ENCODE measurements around the gene UFSP2.

Gene UFSP2

GRCh38 chr4:185464183-185464582, 38.4 kb upstream of the UFSP2 start:
- DNase-seq (ENCODE audit: low spot score) = no peak
- TF ChIP-seq, protein P1, sequence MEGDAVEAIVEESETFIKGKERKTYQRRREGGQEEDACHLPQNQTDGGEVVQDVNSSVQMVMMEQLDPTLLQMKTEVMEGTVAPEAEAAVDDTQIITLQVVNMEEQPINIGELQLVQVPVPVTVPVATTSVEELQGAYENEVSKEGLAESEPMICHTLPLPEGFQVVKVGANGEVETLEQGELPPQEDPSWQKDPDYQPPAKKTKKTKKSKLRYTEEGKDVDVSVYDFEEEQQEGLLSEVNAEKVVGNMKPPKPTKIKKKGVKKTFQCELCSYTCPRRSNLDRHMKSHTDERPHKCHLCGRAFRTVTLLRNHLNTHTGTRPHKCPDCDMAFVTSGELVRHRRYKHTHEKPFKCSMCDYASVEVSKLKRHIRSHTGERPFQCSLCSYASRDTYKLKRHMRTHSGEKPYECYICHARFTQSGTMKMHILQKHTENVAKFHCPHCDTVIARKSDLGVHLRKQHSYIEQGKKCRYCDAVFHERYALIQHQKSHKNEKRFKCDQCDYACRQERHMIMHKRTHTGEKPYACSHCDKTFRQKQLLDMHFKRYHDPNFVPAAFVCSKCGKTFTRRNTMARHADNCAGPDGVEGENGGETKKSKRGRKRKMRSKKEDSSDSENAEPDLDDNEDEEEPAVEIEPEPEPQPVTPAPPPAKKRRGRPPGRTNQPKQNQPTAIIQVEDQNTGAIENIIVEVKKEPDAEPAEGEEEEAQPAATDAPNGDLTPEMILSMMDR (IDR thresholded peaks at IDR 0.05; ENCODE audit: borderline replicate concordance, control extremely low read depth, extremely low read depth, insufficient read depth, missing control alignments) = no peak
- in situ Hi-C loops (cut with MboI; ENCODE audit: low sequenced_read_pairs, unreplicated experiment) = no loop called here

DNA sequence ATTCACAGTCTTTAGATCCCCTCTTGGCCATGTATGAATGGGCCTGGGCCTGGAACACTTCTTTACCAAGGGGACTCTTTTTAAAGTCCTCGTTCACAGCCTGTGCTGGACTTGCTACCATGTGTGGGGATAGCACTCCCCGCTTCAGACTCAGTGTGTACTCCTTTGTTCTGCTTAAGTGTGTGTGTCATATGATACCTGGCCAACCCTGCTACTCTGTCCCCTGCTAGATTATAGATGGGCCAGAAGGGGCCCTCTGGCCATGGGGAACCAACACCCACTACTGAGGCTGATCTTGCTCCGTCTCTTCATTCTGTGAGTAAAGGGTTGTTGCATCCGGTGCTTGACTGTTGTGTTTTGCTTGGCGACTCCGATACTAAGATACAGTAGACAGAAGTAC, 37.8 kb upstream of the UFSP2 start:
- TF ChIP-seq, protein P1 (IDR thresholded peaks at IDR 0.05; ENCODE audit: borderline replicate concordance, control extremely low read depth, extremely low read depth, insufficient read depth, missing control alignments) = no peak
- no peak for DNase-seq (ENCODE audit: low spot score)
- in situ Hi-C loops (cut with MboI; ENCODE audit: low sequenced_read_pairs, unreplicated experiment) = no loop called here

- TF ChIP-seq, protein P1 (IDR thresholded peaks at IDR 0.05; ENCODE audit: borderline replicate concordance, control extremely low read depth, extremely low read depth, insufficient read depth, missing control alignments) = no peak
- no peak for DNase-seq (ENCODE audit: low spot score)
- in situ Hi-C loops (cut with MboI; ENCODE audit: low sequenced_read_pairs, unreplicated experiment) = no loop called here
Observed at GRCh38 chr4:185461565-185461964, 35.8 kb upstream of the UFSP2 start.

- TF ChIP-seq, protein P1 (IDR thresholded peaks at IDR 0.05; ENCODE audit: borderline replicate concordance, control extremely low read depth, extremely low read depth, insufficient read depth, missing control alignments) = no peak
- in situ Hi-C loops (cut with MboI; ENCODE audit: low sequenced_read_pairs, unreplicated experiment) = no loop called here
- DNase-seq (ENCODE audit: low spot score) = no peak
Observed at GRCh38 chr4:185457136-185457535, 31.4 kb upstream of the UFSP2 start.

DNA sequence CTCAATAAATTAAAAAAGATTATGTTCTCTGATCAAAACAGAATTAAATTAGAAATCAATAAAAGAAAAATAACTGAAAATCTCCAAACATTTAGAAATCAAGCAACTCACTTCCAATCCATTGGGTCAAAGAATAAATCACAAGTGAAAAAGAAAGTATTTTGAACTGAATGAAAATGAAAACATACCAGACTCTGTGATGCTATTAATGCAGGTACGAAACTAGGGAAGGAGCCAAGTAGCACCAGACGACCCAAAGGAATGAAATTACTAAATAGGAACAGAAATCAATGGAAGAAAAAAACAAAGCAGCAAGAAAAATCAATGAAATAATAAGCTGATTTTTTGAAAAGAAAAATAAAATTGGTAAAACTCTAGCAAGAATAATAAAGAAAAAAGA, 30.4 kb upstream of the UFSP2 start:
- DNase-seq (ENCODE audit: low spot score) = no peak
- in situ Hi-C loops (cut with MboI; ENCODE audit: low sequenced_read_pairs, unreplicated experiment) = no loop called here
- TF ChIP-seq, protein P1 (IDR thresholded peaks at IDR 0.05; ENCODE audit: borderline replicate concordance, control extremely low read depth, extremely low read depth, insufficient read depth, missing control alignments) = no peak

DNA sequence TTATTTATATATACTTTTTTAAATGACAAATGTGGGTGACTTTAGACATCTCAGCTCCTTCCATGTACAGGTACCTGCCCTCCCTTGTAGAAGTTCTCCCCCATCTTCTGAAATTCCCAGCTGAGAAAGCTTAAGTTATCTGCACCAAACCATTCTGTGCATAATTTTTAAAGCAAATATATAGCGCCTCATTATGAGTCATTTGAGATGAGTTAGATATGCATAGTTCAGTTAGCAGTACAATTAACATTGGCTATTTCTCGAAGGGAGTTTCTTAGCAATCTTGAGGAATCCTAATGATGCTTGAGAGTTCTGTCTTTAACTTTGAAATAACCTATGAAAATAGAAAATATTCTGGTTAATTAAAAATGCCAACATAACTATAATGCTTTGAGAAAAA, 19.4 kb upstream of the UFSP2 start:
- TF ChIP-seq, protein P1 (IDR thresholded peaks at IDR 0.05; ENCODE audit: borderline replicate concordance, control extremely low read depth, extremely low read depth, insufficient read depth, missing control alignments) = no peak
- no peak for DNase-seq (ENCODE audit: low spot score)
- in situ Hi-C loops (cut with MboI; ENCODE audit: low sequenced_read_pairs, unreplicated experiment) = no loop called here

GRCh38 chr4:185441479-185441878, 15.7 kb upstream of the UFSP2 start:
- in situ Hi-C loops (cut with MboI; ENCODE audit: low sequenced_read_pairs, unreplicated experiment) = no loop called here
- TF ChIP-seq, protein P1 (IDR thresholded peaks at IDR 0.05; ENCODE audit: borderline replicate concordance, control extremely low read depth, extremely low read depth, insufficient read depth, missing control alignments) = no peak

More at GRCh38 chr4:185441479-185441878, 15.7 kb upstream of the UFSP2 start:
- DNase-seq (ENCODE audit: low spot score) = no peak
